GM18907 (cell line): ENCODE results near the gene ARMC5.
"Not testable (repeated sequence)": the region's sequence is repeated elsewhere in the genome, so short reads cannot be mapped to it uniquely, and the experiment has no call there.

Experiments
- ATAC-seq: cut with Tn5 transposase; IDR thresholded peaks from one replicate; pipeline ENCODE4 v1.9.1; 2021; ENCODE audit warnings: mild to moderate bottlenecking, moderate library complexity; ENCODE audit not compliant: unreplicated experiment

Gene ARMC5, protein sequence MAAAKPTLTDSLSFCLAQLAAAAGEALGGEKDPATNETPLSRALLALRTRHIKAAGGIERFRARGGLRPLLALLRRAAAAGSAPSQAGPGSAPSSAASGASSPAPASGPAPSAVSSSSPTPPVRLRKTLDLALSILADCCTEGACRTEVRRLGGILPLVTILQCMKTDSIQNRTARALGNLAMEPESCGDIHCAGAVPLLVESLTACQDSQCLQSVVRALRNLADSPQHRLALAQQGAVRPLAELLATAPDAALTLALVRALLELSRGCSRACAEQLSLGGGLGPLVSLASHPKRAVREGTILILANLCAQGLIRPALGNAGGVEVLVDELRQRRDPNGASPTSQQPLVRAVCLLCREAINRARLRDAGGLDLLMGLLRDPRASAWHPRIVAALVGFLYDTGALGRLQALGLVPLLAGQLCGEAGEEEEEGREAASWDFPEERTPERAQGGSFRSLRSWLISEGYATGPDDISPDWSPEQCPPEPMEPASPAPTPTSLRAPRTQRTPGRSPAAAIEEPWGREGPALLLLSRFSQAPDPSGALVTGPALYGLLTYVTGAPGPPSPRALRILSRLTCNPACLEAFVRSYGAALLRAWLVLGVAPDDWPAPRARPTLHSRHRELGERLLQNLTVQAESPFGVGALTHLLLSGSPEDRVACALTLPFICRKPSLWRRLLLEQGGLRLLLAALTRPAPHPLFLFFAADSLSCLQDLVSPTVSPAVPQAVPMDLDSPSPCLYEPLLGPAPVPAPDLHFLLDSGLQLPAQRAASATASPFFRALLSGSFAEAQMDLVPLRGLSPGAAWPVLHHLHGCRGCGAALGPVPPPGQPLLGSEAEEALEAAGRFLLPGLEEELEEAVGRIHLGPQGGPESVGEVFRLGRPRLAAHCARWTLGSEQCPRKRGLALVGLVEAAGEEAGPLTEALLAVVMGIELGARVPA

GRCh38 chr16:31458844-31459686 lies at the start of gene ARMC5:
TSS of gene ARMC5 (plus strand) at chr16:31459501. CDS start at chr16:31459525, 24 bp downstream.
- ATAC-seq, result peak; percentile 82

- ATAC-seq, result no peak
These were observed 49.2 kb upstream of the ARMC5 start for GRCh38 chr16:31410082-31410481.

- no peak for ATAC-seq
These were observed 48.1 kb upstream of the ARMC5 start for GRCh38 chr16:31411024-31411844.

- ATAC-seq, result no peak
These were observed 46.6 kb upstream of the ARMC5 start for GRCh38 chr16:31412750-31413149.

- ATAC-seq, result no peak
These were observed 45.9 kb upstream of the ARMC5 start for GRCh38 chr16:31413381-31413780.

GRCh38 chr16:31413943-31414342 lies 45.4 kb upstream of the ARMC5 start:
- ATAC-seq, result no peak

DNA sequence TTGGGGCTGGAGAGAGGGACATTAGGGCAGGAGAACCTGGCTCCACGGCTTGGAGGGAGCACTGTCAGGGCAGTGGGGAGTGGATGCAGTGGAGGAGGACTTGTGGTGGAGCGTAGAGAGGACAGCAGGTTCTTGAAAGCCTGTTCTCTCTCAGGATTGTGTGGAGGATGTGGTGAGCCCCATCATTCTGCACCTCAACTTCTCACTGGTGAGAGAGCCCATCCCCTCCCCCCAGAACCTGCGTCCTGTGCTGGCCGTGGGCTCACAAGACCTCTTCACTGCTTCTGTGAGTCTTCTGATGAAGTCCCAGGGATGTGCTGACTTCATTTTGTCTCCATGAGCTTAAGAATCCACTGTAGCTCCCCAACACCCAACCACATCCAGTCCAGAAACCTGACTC lies 44.6 kb upstream of the ARMC5 start:
- no peak for ATAC-seq

DNA sequence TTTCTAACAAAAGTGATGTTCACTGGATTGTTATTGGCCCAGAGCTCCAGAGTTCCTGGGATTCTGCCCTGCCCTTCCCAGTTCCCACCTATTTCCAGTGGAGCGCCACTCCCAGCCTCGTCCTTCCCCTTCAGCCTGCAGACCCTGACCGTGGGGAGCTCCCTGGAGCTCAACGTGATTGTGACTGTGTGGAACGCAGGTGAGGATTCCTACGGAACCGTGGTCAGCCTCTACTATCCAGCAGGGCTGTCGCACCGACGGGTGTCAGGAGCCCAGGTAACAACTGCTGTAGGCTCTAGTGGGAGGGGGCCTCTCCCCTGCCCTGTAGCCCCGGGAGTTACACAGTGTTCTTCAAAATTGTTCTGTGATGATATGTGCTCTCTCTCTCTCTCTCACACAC lies 42.9 kb upstream of the ARMC5 start:
- no peak for ATAC-seq

DNA sequence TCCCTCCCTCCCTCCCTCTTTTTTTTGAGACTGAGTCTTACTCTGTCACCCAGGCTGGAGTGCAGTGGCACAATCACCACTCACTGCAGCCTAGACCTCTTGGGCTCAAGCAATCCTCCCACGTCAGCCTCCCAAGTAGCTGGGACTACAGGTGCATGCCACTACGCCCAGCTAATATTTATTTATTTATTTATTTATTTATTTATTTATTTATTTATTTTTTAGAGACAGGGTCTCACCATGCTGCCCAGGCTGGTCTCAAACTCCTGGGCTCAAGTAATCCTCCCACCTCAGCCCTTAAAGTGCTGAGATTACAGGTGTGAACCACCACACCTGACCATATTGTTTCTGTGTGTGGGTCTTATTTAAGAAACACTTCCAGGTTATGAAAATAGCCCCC lies 42.3 kb upstream of the ARMC5 start:
- not testable (repeated sequence) for ATAC-seq

- ATAC-seq, result no peak
These were observed 41.4 kb upstream of the ARMC5 start for GRCh38 chr16:31417916-31418315.

DNA sequence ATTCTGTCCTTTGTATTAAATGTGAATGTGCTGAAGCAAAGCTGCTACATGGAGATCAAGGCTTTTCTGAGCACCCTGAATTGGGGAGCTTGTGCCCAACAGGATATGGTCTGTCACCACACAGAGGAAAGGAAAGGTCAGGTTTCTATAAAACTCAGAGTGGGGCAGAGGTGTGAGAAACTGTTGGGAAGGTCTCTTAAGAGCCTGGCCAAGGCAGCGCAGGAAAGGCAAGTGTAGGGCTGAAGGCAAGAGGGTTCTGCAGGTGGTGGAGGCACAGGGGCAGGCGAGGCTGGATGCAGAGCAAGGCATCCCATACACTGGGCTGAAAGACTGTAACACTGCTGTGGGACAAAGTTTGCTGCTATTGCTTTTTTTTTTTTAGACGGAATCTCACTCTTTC lies 39.3 kb upstream of the ARMC5 start:
- no peak for ATAC-seq

DNA sequence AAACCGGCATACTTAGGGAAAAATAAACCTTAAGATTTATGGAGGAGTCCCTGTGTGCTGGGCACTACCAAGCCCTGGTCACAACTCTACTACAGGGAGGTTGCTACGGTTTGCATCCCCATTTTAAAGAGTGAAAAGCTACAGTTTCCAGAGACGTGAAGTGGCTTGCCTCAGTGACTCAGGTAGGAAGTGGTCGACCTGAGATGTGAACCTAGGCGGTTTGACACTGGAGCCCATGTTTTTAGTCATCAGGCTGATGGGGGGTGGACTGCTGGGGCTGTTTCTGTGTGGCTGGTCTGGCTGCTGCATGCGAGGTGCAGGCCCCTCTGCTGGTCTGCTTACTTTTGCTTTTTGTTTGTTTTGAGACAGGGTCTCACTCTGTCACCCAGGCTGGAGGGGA lies 37.7 kb upstream of the ARMC5 start:
- ATAC-seq, result no peak

GRCh38 chr16:31423241-31423640 lies 36.1 kb upstream of the ARMC5 start:
- no peak for ATAC-seq

DNA sequence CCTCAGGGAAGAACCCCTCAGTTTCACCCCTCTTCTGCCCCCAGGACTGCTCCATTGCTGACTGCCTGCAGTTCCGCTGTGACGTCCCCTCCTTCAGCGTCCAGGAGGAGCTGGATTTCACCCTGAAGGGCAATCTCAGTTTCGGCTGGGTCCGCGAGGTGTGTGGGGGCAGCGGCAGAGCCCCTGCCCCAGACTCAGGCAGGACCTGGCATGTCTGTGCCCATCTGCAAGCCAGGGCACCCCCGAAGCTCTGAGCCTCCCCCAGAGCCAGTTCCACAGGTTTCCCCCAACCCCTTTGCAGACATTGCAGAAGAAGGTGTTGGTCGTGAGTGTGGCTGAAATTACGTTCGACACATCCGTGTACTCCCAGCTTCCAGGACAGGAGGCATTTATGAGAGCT lies 35.5 kb upstream of the ARMC5 start:
- ATAC-seq, result no peak

- no peak for ATAC-seq
These were observed 31.6 kb upstream of the ARMC5 start for GRCh38 chr16:31427441-31428278.

DNA sequence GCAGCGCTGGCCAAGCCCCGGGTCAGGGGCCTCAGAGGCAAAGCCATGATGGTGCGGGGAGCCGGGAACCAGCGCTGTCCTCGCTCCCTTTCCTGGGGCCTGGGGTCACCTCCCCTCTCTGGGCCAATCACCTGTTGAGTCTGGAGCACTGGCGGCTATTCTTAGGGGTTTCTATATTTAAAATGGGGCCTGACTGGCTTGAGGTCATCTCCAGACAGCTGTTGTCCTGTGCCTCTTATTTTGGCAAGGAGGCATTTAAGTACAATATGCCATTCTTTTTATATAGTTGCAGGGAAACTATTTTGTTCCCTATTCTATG lies 31.1 kb upstream of the ARMC5 start, which contains the start of gene COX6A2:
COX6A2 (minus strand) TSS at position 82 of the 319 bp plus-strand sequence; CDS start at position 47, 35 bp downstream.
- ATAC-seq, result no peak

- no peak for ATAC-seq
These were observed 30.6 kb upstream of the ARMC5 start for GRCh38 chr16:31428638-31429247.

DNA sequence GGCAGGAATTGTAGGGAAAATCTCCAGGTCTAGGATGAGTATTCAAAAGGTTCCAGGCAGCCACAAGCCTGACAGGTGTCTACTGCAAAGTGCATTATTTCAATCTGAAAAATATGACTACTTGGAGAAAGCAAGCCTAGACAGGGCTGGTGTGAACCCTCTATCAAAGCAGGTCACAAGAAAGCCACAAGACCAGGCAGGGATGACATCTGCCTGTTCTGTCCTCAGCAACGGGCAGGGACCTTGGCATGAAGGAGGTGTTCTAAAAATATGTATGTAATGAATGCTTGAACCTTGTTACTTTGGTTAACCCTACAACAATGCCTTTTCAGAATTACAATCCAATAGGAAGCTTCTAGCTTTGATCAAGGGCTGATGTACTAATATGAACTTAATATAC lies 30.0 kb upstream of the ARMC5 start:
- no peak for ATAC-seq

DNA sequence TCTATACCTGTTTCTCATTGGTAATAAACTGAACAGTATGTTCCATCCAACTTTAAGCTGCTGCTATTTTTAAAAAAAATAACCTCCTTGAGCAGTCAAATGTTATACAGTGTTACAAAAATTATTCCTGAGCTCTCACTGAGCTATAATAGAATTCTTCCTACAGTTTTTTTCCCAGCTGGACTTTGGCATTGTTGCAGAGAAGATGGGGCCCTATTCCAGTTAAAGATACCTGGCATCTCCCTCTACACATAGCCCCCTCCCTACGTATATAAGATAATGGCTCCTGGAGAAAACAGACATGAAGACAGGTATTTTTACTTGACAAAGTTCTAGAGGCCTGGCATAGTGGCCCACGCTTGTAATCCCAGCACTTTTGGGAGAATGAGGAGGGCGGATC lies 29.5 kb upstream of the ARMC5 start:
- ATAC-seq, result no peak
